Left renal cortex interstitium (tissue), 4 donors: Measurements from ENCODE around the gene CMTM4. TPM values are rescaled to one million over a fixed set of nuclear protein-coding genes. Genes with fewer than 3 reads are reported as not detected.
"Not testable (repeated sequence)": the region's sequence is repeated elsewhere in the genome, so short reads cannot be mapped to it uniquely, and the experiment has no call there.

Experiments
- DNase-seq, 4 donors: peaks; one replicate each; pipeline ENCODE4 v3.0.0-alpha.2; 2013; ENCODE audit warnings: low read depth in 4 of 4, low spot score in 2 of 4, missing footprints in 1 of 4
- polyA plus RNA-seq, 4 donors: library from polyadenylated mRNA; unstranded; fragments of 120-200 nt; gene quantifications; one replicate each; pipeline ENCODE4 v1.2.1, GENCODE V29; 2013; ENCODE audit not compliant: insufficient read length in 4 of 4

CMTM4 gene
- polyA plus RNA-seq, 4 donors: 63.0 to 69.7 (median 66.8) TPM

GRCh38 chr16:66649636-66650205, 46.8 kb downstream of the CMTM4 start:
- DNase-seq: no peak

GRCh38 chr16:66649167-66649566, 47.4 kb downstream of the CMTM4 start:
- no peak for DNase-seq

- no peak for DNase-seq
Measured at GRCh38 chr16:66647866-66648265, 48.7 kb downstream of the CMTM4 start.

- no peak for DNase-seq
Measured at GRCh38 chr16:66641387-66641786, 55.2 kb downstream of the CMTM4 start.

- DNase-seq: no peak
Measured at GRCh38 chr16:66640724-66641314, 55.7 kb downstream of the CMTM4 start.

- DNase-seq: no peak
Measured at GRCh38 chr16:66639091-66639885, 57.3 kb downstream of the CMTM4 start.

- no peak for DNase-seq
Measured at GRCh38 chr16:66637806-66638205, 58.7 kb downstream of the CMTM4 start.

- DNase-seq: no peak
Measured at GRCh38 chr16:66636199-66636598, 60.3 kb downstream of the CMTM4 start.

- DNase-seq: no peak
Measured at GRCh38 chr16:66635406-66635805, 61.1 kb downstream of the CMTM4 start.

GRCh38 chr16:66634527-66635196, 61.9 kb downstream of the CMTM4 start:
- no peak for DNase-seq

- not testable (repeated sequence) for DNase-seq
Measured at GRCh38 chr16:66631558-66631957, 65.0 kb downstream of the CMTM4 start.

- DNase-seq: not testable (repeated sequence)
Measured at GRCh38 chr16:66630561-66631260, 65.8 kb downstream of the CMTM4 start.

GRCh38 chr16:66629856-66630255, 66.7 kb downstream of the CMTM4 start:
- DNase-seq: no peak

- not testable (repeated sequence) for DNase-seq
Measured at GRCh38 chr16:66627611-66628378, 68.7 kb downstream of the CMTM4 start.

- no peak for DNase-seq
Measured at GRCh38 chr16:66623755-66624154, 72.8 kb downstream of the CMTM4 start.

- DNase-seq: no peak
Measured at GRCh38 chr16:66622863-66623262, 73.7 kb downstream of the CMTM4 start.

- no peak for DNase-seq
Measured at GRCh38 chr16:66621973-66622372, 74.6 kb downstream of the CMTM4 start.

GRCh38 chr16:66620429-66620795, 76.1 kb downstream of the CMTM4 start:
- no peak for DNase-seq

GRCh38 chr16:66619534-66620428, 76.8 kb downstream of the CMTM4 start:
- DNase-seq: no peak
